ENCODE data around the gene EIF2B2. TPM values are rescaled to one million over a fixed set of nuclear protein-coding genes. Genes with fewer than 3 reads are reported as not detected.

EIF2B2 gene
- total and polyA plus RNA-seq, 9 of the 15 experiments (the other 6 are each of a cell fraction or from before 2014, with no cell fraction given) = 10.6 to 94.1 (median 38.9) TPM

- TF ChIP-seq CHD7 (IDR thresholded peaks at IDR 0.05; ENCODE audit: low read depth, low read length) (no peak), ZNF780A (CRISPR knock-in tag; IDR thresholded peaks at IDR 0.05) (no peak), TFAM (CRISPR knock-in tag; conservative IDR thresholded peaks at IDR 0.05) (no peak), GTF2F1 (IDR thresholded peaks at IDR 0.05; ENCODE audit: low read depth, low read length) (no peak), HIVEP1 (CRISPR knock-in tag; IDR thresholded peaks at IDR 0.05) (no peak), TSHZ1 (CRISPR knock-in tag; IDR thresholded peaks at IDR 0.05) (no peak), MBD2 (IDR thresholded peaks at IDR 0.05; ENCODE audit: borderline replicate concordance, low read depth) (peak; percentile 63), ZNF561 (CRISPR knock-in tag; conservative IDR thresholded peaks at IDR 0.05) (no peak)
- TF ChIP-seq, protein P1, sequence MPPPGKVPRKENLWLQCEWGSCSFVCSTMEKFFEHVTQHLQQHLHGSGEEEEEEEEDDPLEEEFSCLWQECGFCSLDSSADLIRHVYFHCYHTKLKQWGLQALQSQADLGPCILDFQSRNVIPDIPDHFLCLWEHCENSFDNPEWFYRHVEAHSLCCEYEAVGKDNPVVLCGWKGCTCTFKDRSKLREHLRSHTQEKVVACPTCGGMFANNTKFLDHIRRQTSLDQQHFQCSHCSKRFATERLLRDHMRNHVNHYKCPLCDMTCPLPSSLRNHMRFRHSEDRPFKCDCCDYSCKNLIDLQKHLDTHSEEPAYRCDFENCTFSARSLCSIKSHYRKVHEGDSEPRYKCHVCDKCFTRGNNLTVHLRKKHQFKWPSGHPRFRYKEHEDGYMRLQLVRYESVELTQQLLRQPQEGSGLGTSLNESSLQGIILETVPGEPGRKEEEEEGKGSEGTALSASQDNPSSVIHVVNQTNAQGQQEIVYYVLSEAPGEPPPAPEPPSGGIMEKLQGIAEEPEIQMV (tag; conservative IDR thresholded peaks at IDR 0.05; ENCODE audit: low read depth) = no peak
These were observed at the start of gene EIF2B2 (continued) for GRCh38 chr14:75002392-75003249.
